ENCODE measurements around the gene UNK. TPM values are rescaled to one million over a fixed set of nuclear protein-coding genes. Genes with fewer than 3 reads are reported as not detected.

Gene UNK
- total RNA-seq (2022; extraction: Qiagen RNA extraction; ENCODE audit: low read depth): 26.2 to 32.7 TPM (median 28.4 TPM) in 5 replicates

GRCh38 chr17:75784473-75785015 is at the start of gene UNK:
UNK (plus strand) TSS chr17:75784806; CDS start chr17:75784881, 75 bp downstream.

GRCh38 chr17:75764711-75765421 is 19.7 kb upstream of the UNK start, which contains the start of gene GALK1:
GALK1 (minus strand) TSS chr17:75765192; CDS start chr17:75765136, 56 bp downstream.

GRCh38 chr17:75843577-75844529 is 59.2 kb downstream of the UNK start, which contains the start of gene UNC13D:
UNC13D (minus strand) TSS chr17:75844404; CDS start chr17:75844337, 67 bp downstream.

GRCh38 chr17:75855310-75856061 is 70.9 kb downstream of the UNK start, which contains the start of gene WBP2:
WBP2 (minus strand) TSS chr17:75855335; CDS start chr17:75855297, 38 bp downstream.

Other genes with a start within 250 kb of the UNK start
- gene MYO15B, start 197.0 kb upstream of the UNK start, total RNA-seq (2022; extraction: Qiagen RNA extraction; ENCODE audit: low read depth): 38.9 to 58.8 TPM (median 48.5 TPM) in 5 replicates
- gene SMIM5, start 151.4 kb upstream of the UNK start, total RNA-seq (2022; extraction: Qiagen RNA extraction; ENCODE audit: low read depth): 0.43 to 0.81 TPM (median 0.52 TPM) in 5 replicates
- gene RECQL5, start 117.7 kb upstream of the UNK start, total RNA-seq (2022; extraction: Qiagen RNA extraction; ENCODE audit: low read depth): 24.2 to 31.8 TPM (median 26.8 TPM) in 5 replicates
- gene SAP30BP, start 117.5 kb upstream of the UNK start, total RNA-seq (2022; extraction: Qiagen RNA extraction; ENCODE audit: low read depth): 96.6 to 129 TPM (median 102 TPM) in 5 replicates
- gene ITGB4, start 63.3 kb upstream of the UNK start, total RNA-seq (2022; extraction: Qiagen RNA extraction; ENCODE audit: low read depth): 38.3 to 62.6 TPM (median 49.8 TPM) in 5 replicates
- gene GALK1, start 19.6 kb upstream of the UNK start, total RNA-seq (2022; extraction: Qiagen RNA extraction; ENCODE audit: low read depth): 45.6 to 76.1 TPM (median 66.2 TPM) in 5 replicates
- 2.9 to 5.0 TPM (median 4.2 TPM) in 5 replicates for gene UNC13D, start 59.6 kb downstream of the UNK start, total RNA-seq (2022; extraction: Qiagen RNA extraction; ENCODE audit: low read depth)
- 93.8 to 114 TPM (median 97.0 TPM) in 5 replicates for gene WBP2, start 70.5 kb downstream of the UNK start, total RNA-seq (2022; extraction: Qiagen RNA extraction; ENCODE audit: low read depth)
- 105 to 184 TPM (median 149 TPM) in 5 replicates for gene TRIM47, start 93.8 kb downstream of the UNK start, total RNA-seq (2022; extraction: Qiagen RNA extraction; ENCODE audit: low read depth)
- gene TRIM65, start 112.1 kb downstream of the UNK start, total RNA-seq (2022; extraction: Qiagen RNA extraction; ENCODE audit: low read depth): 31.8 to 44.1 TPM (median 37.8 TPM) in 5 replicates
- gene MRPL38, start 120.1 kb downstream of the UNK start, total RNA-seq (2022; extraction: Qiagen RNA extraction; ENCODE audit: low read depth): 101 to 130 TPM (median 117 TPM) in 5 replicates
- 7.9 to 11.2 TPM (median 8.6 TPM) in 5 replicates for gene FBF1, start 156.2 kb downstream of the UNK start, total RNA-seq (2022; extraction: Qiagen RNA extraction; ENCODE audit: low read depth)
- gene ACOX1, start 194.4 kb downstream of the UNK start, total RNA-seq (2022; extraction: Qiagen RNA extraction; ENCODE audit: low read depth): 13.1 to 17.1 TPM (median 15.3 TPM) in 5 replicates
- 22.4 to 27.3 TPM (median 24.9 TPM) in 5 replicates for gene TEN1, start 194.4 kb downstream of the UNK start, total RNA-seq (2022; extraction: Qiagen RNA extraction; ENCODE audit: low read depth)
- gene CDK3, start 216.0 kb downstream of the UNK start, total RNA-seq (2022; extraction: Qiagen RNA extraction; ENCODE audit: low read depth): 3.7 to 5.7 TPM (median 5.2 TPM) in 5 replicates
- gene EVPL, start 242.5 kb downstream of the UNK start, total RNA-seq (2022; extraction: Qiagen RNA extraction; ENCODE audit: low read depth): 11.9 to 17.5 TPM (median 15.2 TPM) in 5 replicates

Data from A549 treated with CpdA at 1 μM for 4 hours (cell line).